ENCODE measurements around the gene GPATCH4.
A peak's percentile ranks its signal among the peaks of the same experiment; 100 is the strongest.
"Not testable (repeated sequence)": the region's sequence is repeated elsewhere in the genome, so short reads cannot be mapped to it uniquely, and the experiment has no call there.

GPATCH4 gene

GRCh38 chr1:156626079-156626438 lies 24.8 kb upstream of the GPATCH4 start:
- DNase-seq (ENCODE audit: low read depth), result no peak

- DNase-seq (ENCODE audit: low read depth), result no peak
Observed at GRCh38 chr1:156625436-156626078, 24.3 kb upstream of the GPATCH4 start.

GRCh38 chr1:156624814-156625435 lies 23.6 kb upstream of the GPATCH4 start:
- DNase-seq (ENCODE audit: low read depth), result no peak

- DNase-seq (ENCODE audit: low read depth), result no peak
Observed at GRCh38 chr1:156623946-156624813, 22.9 kb upstream of the GPATCH4 start.

- DNase-seq (ENCODE audit: low read depth), result no peak
Observed at GRCh38 chr1:156622581-156623297, 21.5 kb upstream of the GPATCH4 start.

- no peak for DNase-seq (ENCODE audit: low read depth)
Observed at GRCh38 chr1:156619582-156619955, 18.3 kb upstream of the GPATCH4 start.

- no peak for DNase-seq (ENCODE audit: low read depth)
Observed at GRCh38 chr1:156618853-156619581, 17.7 kb upstream of the GPATCH4 start, which contains the start of gene HAPLN2. Gene HAPLN2, plus strand, starts transcription at chr1:156619415. Its CDS starts 4,076 bp downstream, at chr1:156623491.

GRCh38 chr1:156616463-156616862 lies 15.2 kb upstream of the GPATCH4 start:
- no peak for DNase-seq (ENCODE audit: low read depth)

GRCh38 chr1:156615946-156616345 lies 14.7 kb upstream of the GPATCH4 start:
- no peak for DNase-seq (ENCODE audit: low read depth)

- DNase-seq (ENCODE audit: low read depth), result no peak
Observed at GRCh38 chr1:156612666-156613065, 11.4 kb upstream of the GPATCH4 start.

- DNase-seq (ENCODE audit: low read depth), result not testable (repeated sequence)
Observed at GRCh38 chr1:156610072-156610471, 8.8 kb upstream of the GPATCH4 start.

GRCh38 chr1:156608981-156609380 lies 7.7 kb upstream of the GPATCH4 start:
- DNase-seq (ENCODE audit: low read depth), result no peak

- peak; percentile 74 for DNase-seq (ENCODE audit: low read depth)
Observed at GRCh38 chr1:156608036-156608674, 6.9 kb upstream of the GPATCH4 start.

- DNase-seq (ENCODE audit: low read depth), result not testable (repeated sequence)
Observed at GRCh38 chr1:156607344-156607743, 6.1 kb upstream of the GPATCH4 start.

- DNase-seq (ENCODE audit: low read depth), result no peak
Observed at GRCh38 chr1:156602557-156602993, 1.3 kb upstream of the GPATCH4 start.

- no peak for DNase-seq (ENCODE audit: low read depth)
Observed at GRCh38 chr1:156601892-156602291, 613 bp upstream of the GPATCH4 start.

GRCh38 chr1:156600733-156601121 lies 552 bp downstream of the GPATCH4 start:
- no peak for DNase-seq (ENCODE audit: low read depth)

GRCh38 chr1:156599811-156600210 lies 1.5 kb downstream of the GPATCH4 start:
- DNase-seq (ENCODE audit: low read depth), result no peak

GRCh38 chr1:156598731-156599432 lies 2.4 kb downstream of the GPATCH4 start:
- no peak for DNase-seq (ENCODE audit: low read depth)

GRCh38 chr1:156598125-156598524 lies 3.2 kb downstream of the GPATCH4 start:
- DNase-seq (ENCODE audit: low read depth), result no peak

Measured in fibroblast of the conjunctiva (primary cell).